GM12874 (cell line): ENCODE data around the gene XPR1.

Experiments used
- CTCF ChIP-seq: IDR thresholded peaks from 2 replicates; pipeline ENCODE4 v1.5.1; 2011; ENCODE audit warnings: low read depth, mild to moderate bottlenecking, control low read depth, low read length, moderate library complexity; ENCODE audit not compliant: insufficient read depth

The XPR1 gene

GRCh38 chr1:180626711-180627110 is 5.1 kb upstream of the XPR1 start:
- no peak for TF ChIP-seq CTCF

- TF ChIP-seq CTCF, result no peak
Observed at GRCh38 chr1:180627411-180627810, 4.4 kb upstream of the XPR1 start.

GRCh38 chr1:180628646-180629045 is 3.2 kb upstream of the XPR1 start:
- TF ChIP-seq CTCF, result no peak

GRCh38 chr1:180630408-180631193 is 1.2 kb upstream of the XPR1 start:
- TF ChIP-seq CTCF, result no peak

- no peak for TF ChIP-seq CTCF
Observed at GRCh38 chr1:180631194-180631765, 542 bp upstream of the XPR1 start.

GRCh38 chr1:180632326-180633056 is 669 bp downstream of the XPR1 start:
- no peak; the same call in 1 of the 2 replicates for TF ChIP-seq CTCF
